Measurements from ENCODE around the gene PITPNC1. TPM values are rescaled to one million over a fixed set of nuclear protein-coding genes. Genes with fewer than 3 reads are reported as not detected.
"Not testable (repeated sequence)": the region's sequence is repeated elsewhere in the genome, so short reads cannot be mapped to it uniquely, and the experiment has no call there.

PITPNC1 gene
- total RNA-seq, 1 donor from 2014 or later: 20.8 TPM

DNA sequence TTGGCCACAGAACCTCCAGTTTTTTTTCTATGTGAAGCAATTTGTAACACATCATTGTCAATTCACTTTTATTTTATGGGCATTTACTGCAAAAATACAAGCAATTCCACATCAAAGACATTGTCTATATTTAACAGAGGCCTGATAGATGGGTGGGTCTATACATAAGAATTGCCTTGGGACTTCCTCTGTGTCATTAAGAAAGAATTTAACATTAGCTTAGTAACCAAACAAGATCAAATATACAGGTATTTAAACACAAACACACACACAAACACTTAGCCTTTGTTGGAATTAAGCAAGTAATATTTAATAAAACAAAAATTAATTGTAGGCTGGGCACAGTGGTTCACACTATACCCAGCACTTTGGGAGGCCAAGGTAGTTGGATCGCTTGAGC, 4.3 kb upstream of the PITPNC1 start:
- no peak for DNase-seq

DNA sequence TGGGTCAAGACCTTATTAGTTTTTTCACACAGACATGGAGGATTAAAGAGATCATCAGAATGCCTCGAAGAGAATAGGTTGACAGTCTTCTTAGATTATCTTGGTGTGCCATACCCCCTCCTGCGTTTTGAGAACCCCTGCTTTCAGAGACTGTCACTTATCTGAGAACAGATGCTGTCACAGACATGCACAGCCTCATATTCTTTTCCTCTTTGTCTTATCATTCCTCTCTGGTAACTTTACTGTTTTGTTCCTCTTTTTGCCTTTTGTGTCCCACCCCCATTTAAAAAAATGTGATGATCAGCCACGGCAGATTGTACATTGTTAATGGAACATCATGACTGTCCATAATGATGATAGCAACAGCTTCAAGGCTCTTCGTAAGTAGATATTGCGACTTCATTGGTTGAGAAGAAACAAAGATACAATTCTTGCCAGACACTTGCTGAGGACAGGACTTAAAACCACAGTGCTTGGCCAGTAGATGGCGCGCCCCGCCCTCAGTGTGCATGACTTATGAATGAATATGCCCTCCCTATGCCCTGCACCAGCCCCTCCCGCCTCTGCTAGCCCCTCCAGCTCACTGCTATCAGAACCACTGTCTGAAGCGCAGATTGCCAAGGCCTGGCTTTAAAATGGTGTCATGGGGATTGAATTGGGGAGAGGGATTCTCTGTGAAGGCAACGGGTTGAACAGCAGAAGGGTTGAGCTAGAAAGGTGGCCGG, 2.6 kb upstream of the PITPNC1 start:
- DNase-seq: peak; percentile 91

DNA sequence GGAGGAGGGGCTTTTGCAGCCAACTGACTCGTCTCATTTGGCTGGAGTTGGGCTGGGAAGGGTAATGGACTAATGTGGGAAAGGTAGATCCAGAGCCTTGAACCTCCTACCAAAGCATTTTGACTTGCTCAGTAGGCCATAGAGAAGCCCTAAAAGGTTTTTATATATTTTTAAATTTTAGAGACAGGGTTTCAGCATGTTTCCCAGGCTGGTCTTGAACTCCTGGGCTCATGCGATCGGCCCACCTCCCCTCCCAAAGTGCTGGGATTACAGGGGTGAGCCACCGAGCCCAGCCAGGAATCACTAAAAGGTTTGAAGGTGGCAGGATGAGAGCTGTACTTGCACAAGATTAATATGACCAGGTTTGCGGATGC, 2.0 kb upstream of the PITPNC1 start:
- DNase-seq: no peak

DNA sequence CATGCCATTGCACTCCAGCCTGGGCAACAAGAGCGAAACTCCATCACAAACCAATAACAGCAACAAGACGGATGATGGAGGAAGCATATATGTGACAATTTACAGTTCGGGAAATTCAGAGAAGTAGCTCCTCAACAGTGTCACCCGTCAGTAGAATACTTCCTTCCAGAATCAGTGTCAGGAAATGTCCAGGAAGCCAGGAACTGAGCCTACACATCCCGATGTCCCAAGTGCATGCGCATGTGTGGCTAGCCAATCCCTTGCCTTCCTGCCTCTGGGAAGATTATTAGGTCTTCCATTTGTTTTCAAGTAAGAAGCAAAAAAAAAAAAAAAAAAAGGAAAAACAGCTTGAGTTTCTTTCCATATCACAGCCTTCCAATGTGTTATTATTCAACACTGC, 1.4 kb upstream of the PITPNC1 start:
- no peak for DNase-seq

DNA sequence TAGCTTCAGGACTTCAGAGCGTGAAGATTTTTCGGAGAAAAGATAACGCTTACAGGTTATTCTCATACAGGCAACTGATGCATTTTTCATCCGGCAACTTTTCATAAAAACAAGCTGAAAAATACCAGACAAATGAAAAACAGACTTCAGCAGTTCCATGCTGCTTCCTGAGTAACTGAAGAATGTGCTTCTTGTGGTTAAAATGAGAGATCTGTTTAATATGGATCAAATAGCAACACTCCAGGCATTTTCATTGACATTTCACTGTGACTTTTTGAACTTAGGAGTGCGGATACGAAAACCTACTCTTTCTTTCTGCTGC, 705 bp upstream of the PITPNC1 start:
- no peak for DNase-seq

DNA sequence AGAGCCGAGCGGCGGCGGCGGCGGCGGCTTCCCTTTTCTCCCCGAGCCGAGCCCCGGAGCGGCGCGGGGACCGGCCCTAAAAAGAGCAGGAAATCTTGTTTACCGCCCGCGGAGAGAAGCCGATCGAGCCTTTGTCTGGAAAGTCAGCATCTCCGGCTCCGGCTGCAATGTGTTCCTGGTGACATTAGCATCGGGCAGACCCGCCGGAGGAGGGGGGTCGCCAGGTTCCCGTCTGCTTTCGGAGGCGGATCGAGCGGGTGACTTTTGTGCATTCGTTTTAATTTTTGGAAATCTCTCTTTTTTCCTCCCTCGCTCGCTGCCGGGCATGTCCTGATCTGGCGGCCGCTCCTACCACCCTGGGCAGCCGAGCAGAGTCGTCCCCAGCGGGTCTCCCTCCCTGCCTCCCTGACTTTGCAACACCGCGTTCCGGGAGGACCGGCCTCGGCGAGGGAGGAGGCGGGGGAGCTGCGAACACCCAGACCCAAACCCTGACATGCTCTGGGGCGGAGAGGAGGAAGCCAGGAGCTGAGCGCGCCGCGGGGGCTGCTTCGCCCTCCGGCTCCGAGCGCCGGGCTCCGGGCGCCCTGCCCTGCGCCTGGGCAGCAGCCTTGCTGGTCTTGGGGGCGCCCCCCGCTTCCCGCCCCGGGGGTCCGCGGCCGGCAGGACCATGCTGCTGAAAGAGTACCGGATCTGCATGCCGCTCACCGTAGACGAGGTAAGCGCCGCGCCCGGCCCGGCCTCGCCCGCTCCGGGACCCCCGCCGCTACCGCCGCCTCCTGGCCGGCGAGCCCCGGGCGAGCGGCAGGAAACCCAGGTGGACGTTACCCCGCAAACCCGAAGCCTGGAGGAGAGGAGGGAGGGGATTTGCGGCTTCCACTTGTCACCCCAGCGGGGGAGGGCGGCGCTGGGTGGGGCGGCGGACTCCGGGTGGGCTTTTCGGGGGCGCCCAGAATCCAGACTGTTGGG, 690 bp downstream of the PITPNC1 start:
- peak; percentile 62 for DNase-seq

DNA sequence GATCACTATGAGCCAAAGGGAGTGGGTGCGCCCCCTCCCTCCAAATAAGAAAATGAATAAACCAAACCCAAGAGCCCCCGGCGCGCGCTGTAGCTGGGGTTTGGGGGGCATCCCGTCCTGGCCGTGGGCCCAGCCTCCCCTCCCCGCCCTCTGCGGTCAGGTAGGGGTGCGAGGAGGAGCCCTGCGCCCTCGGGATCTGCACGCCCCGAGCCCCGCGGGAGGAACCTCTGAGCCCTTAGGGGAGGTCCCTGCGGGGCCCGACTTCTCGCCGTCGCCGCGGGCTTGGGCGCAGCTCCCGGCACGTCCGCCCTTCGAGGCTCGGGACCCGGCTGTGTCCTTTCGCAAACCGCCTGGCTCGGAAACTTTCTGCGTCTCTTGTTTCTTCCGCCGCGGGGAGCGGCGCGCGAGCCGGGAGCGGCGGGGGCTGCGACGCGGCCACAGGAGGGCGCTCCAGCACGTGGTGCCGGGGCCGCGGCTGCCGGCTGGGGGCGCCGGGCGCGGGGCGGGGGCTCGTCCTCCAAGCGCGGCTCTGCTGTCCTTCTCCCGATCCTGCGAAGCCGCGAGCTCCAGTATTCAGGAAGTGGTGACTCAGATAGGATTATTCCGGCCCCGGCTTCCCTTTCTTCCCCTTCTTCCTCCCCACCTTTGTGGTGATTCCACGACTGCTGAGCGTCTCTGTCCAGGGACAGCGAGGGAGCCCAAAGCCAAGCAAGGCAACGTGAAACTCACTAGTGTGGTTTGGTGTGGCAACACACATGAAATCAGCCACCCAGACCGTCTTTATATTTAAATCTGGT, 1.6 kb downstream of the PITPNC1 start:
- peak; percentile 89 for DNase-seq

DNA sequence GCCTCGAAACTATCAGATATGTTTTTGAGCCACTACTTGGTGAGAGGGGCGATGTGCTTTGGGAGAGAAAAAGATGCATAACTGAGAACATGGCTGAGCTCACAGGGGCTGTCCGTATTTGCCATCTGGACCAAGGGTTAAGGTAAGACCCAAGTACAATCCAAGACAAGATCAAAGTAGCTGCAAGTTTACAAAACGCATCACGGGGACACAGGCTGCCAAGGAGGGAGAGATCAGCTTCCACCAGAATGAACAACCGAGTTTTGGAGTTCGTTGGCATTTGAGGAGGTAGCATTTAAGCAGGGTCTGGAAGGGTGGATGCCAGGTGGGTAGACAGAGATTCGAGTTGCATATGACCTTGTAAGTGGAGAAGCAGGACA, 2.2 kb downstream of the PITPNC1 start:
- peak; percentile 11 for DNase-seq

DNA sequence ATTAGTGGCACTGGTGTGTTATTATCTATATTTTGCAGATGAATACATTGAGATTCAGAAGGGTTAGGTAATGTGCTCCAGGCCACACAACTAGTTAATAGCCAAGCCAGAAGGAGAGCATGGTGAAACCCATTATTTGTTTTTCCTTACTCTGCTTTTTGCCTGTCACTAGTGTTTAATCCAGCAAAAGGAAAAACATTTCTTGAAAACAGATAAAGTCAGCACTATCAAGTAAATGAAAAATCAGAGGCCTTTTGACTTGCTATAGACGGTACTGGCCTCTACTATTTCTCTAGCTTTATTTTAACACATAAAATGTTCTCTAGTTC, 4.8 kb downstream of the PITPNC1 start:
- DNase-seq: no peak

DNA sequence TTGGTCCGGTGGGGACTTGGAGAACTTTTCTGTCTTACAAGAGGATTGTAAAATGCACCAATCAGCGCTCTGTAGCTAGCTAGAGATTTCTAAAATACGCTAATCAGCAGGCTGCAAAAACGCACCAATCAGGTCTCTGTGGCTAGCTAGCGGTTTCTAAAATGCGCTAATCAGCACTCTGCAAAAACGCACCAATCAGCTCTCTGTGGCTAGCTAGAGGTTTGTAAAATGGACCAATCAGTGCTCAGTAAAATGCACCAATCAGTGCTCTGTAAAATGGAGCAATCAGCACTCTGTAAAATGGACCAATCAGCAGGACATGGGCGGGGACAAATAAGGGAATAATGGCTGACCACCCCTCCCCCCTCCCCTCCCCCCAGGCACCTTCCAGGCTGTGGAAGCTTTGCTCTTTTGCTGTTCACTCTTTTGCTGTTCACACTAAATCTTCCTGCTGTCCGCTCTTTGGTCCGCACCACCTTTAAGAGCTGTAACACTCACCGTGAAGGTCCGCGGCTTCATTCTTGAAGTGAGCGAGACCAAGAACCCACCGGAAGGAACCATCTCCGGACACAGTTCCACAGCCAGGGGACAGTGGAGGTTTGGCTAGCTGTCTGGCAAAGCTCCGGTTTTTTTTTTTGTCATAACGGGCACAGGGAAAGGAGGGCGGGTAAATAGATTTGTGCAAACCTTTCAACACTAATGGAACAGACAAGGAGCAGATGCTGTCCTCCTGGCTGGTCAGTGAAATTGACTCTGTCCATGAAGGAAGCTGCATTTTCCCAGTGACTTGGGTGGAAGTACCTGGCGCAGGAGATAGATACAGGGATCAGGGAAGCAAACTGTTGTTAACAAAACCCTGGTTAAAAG, 8.3 kb downstream of the PITPNC1 start:
- DNase-seq: no peak

DNA sequence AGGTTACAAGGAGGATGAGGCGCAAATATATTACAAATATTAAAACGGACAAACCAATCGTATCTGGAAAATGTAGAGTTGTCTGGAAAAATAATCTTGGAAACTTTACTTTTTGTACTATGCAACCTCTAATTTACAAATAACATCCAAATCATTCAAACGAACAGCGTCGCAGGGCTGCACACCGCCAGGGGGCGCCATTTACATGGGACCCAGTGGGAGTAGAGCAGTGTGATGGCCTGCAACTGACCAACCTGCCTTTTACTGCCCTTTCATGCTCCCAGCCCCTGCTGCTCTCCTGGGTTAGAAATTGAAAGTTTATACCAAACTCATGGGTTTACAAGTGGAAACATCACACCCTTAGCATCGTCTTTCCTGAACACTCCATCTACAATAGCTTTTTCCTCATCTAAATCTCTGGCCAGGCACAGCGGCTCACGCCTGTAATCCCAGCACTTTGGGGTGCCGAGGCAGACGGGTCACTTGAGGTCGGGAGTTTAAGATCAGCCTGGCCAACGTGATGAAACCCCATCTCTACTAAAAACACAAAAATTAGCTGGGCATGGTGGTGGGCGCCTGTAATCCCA, 10.0 kb downstream of the PITPNC1 start:
- DNase-seq: peak; percentile 46

DNA sequence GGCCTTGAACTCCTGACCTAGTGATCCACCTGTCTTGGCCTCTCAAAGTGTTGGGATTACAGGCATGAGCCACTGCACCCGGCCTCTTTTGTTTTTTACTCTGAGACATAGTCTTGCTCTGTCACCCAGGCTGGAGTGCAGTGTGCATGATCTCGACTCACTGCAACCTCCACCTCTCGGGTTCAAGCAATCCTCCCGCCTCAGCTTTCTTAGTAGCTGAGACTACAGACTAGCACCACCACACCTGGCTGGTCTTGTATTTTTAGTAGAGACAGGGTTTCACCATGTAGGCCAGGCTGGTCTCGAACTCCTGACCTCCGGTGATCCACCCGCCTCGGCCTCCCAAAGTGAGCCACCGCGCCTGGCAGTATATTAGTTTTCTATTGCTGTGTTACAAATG, 11.5 kb downstream of the PITPNC1 start:
- not testable (repeated sequence) for DNase-seq

DNA sequence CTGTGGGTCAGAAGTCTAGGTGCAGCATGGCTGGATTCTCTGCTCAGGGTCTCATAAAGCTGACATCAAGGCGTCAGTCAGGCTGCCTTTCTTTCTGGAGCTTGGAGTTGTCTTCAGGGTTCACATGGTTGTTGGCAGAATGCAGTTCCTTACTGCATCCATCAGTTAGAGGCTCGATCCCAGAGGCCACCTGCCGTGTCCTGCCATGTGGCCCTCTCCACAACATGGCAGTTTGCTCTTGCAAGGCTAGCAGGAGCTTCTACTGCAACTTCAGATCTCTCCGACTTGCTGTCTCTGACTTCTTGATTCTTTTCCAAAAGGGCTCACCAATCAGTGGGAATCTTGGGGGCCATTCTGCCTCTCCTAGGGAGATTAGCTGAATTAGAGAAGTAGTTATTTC, 11.9 kb downstream of the PITPNC1 start:
- no peak for DNase-seq

DNA sequence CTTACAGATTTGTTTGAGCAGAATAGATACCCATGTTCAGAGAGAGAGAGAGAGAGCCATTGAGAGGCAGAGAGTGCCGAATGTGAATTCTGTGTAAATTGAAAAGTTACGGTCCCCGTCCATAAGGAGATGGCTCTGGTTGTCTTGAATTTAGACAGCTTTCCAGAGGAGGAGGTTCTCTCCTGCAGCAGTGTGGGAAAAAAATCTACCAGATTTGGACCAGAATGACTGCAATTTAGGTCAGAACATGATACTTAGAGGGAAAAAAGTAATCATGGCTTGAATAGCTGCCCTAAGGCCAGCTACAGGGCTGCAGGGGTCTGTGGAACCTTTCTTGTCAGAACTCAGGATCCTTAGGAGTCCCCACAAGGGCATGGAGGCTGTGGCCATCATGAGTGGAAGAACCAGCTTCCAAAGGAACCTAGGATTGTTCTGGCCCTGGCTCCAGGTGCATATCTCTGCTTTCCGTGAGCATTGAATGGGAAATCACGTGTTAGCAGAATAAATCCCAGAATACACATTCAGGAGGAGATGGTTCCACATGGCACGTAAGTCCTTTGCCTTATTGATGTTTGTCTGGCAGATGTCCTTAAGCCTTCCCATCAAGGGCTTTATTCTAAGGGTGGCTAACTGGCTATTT, 13.0 kb downstream of the PITPNC1 start:
- no peak for DNase-seq

DNA sequence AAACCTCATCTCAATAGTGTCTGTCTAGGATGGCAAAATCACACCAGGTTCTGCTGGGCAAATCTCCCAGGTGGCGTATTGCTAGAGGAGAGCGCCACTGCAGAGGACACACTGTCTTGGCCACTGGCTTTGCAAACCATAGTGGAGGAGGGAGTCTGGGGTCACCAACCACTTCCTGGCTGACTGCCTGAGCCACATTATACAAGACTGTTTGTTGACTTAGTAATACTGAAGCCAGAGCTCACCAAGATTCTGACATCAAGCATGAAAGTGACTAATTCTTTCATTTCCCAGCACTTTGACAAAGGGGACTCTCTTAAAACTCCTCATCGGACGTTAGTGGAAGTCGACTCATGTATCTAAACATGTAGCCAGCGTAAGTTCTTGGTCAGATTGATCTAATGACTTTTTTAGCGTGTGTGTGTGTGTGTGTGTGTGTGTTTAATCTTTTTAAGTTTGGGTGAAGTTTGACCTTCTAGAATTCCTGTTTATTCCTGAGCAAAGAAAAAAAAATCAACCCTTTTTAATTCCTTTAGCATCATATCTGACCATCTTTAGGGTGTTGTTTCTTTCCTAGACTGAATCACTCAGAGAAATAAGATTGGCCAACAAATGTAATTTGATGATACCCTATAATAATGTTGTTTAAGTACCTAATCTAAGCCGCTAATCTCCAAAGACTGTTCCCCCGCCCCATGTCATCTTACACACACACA, 13.7 kb downstream of the PITPNC1 start:
- DNase-seq: peak; percentile 41

DNA sequence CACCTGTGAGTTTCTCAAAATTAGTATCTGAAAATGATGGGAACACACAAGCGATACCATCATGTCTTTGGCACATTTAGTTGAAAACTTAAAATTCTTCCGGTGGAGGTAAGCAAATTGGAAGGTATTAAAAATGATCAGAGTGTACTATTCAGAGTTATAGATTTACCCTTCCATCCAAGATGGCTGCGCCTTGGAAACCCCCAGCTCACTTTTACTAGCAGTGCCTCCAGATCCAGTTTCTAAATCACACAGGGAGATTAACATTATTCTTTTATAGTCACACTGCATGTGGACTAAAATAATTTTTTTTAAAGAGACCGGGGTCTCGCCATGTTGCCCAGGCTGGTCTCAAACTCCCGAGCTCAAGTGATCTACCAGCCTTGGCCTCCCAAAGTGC, 15.0 kb downstream of the PITPNC1 start:
- DNase-seq: no peak

DNA sequence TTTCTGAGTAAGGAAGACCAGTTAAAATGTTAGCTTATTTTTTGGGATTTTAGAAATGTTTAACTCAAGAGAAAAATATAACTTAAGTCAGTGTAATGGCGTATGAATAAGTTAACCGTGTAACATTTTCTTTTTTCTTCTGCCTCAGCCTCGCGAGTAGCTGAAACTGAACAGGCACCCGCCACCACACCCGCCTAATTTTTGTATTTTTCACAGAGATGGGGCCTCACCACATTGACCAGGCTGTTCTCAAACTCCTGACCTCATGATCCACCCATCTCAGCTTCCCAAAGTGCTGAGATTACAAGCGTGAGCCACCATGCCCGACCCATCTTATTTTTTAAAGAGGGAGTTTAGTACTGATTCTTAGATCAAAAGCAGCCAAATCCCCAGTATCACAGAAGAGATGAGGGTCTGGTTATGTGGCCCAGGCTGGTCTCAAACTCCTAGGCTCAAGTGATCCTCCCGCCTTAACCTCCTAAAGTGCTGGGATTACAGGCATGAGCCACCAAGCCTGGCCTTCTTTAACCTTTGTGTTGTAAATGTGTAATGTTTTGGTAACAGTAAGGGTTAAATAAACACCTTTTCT, 16.8 kb downstream of the PITPNC1 start:
- DNase-seq: no peak

DNA sequence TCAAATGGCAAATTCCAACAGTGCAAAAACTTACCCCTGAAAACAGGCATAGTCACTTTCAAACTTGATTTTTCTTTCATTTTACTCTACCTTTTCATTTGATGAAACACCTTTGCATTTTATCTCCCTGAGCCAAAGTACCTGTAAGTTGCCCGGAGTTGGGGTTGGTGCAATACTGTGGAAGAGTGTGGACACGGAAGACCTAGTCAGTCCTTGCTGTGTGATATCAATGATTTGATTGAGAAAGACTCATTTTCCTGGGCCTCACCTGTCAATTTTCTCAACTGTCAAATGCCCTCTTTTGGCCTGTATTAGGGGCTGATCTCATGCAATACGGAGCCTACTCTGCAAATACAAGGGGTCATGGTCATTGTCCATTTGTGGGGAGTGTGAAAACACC, 22.6 kb downstream of the PITPNC1 start:
- DNase-seq: no peak

DNA sequence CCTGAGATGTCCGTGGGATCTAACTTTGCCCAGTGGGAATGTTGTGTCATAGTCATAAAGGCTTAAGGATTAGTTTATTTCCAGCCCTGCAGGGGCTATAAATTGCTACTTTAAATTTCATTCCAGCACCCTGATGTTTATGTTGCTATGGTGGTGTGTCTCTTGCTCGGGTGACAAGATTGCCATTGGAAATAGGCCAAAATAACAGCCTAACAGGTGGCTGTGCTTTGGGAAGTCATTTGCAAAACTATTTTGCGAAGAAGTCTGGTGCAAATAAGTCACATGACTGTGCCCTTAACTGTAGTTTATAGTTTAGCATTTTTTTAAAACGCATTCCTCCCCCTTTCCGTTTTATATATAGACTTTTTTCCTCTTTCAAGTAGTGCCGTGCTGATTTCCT, 23.1 kb downstream of the PITPNC1 start:
- peak; percentile 85 for DNase-seq

DNA sequence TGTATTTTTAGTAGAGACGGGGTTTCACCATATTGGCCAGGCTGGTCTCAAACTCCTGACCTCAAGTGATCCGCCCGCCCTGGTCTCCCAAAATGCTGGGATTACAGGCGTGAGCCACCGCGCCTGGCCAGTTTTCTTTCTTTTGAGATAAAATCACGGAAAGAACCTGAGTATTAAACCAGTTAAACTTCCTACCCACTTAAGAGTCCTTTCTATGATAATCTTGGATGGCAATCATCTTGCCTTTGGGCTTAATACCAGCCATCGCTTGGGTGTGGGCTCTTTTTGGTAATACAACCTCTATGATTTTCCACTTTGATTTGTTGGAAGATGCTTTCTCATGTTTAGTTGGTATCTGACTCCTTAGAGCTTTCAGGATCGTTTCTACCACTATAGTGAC, 24.0 kb downstream of the PITPNC1 start:
- DNase-seq: no peak
